H1 (cell line): ENCODE data around the gene TMEM79. TPM values are rescaled to one million over a fixed set of nuclear protein-coding genes. Genes with fewer than 3 reads are reported as not detected.

ENCODE experiments used
- BRCA1 ChIP-seq: IDR thresholded peaks from 2 replicates; pipeline ENCODE4 v1.6.1; 2012; ENCODE audit warnings: low read depth, low read length, improper control_type of control experiment
- CBX5 ChIP-seq: fragments of 300-800, 300-1000 bp; sonication (generic); IDR thresholded peaks from 2 replicates; pipeline ENCODE4 v1.7.1; 2016; ENCODE audit warnings: antibody characterized with exemption, low read length, low read depth
- EZH2 ChIP-seq: fragments of 200-600 bp; sonication (generic); IDR thresholded peaks from 2 replicates; pipeline ENCODE4 v1.7.1; 2012; ENCODE audit warnings: low read depth, mild to moderate bottlenecking, moderate library complexity, low read length, inconsistent platforms; ENCODE audit not compliant: severe bottlenecking
- RFX5 ChIP-seq: IDR thresholded peaks from 2 replicates; pipeline ENCODE4 v1.6.1; 2011; ENCODE audit warnings: low read depth, low read length, improper control_type of control experiment, borderline replicate concordance
- SUZ12 ChIP-seq: fragments of 200-600 bp; sonication (generic); IDR thresholded peaks from 2 replicates; pipeline ENCODE4 v1.6.1; 2012; ENCODE audit warnings: mild to moderate bottlenecking, inconsistent platforms, low read length, moderate library complexity, mixed read lengths
- TEAD4 ChIP-seq: IDR thresholded peaks from 2 replicates; pipeline ENCODE4 v1.6.1; 2012; ENCODE audit warnings: low read depth, low read length, inconsistent platforms, mixed read lengths
- polyA plus RNA-seq, 7 experiments: library from polyadenylated mRNA; depleted of rRNA in 3 of 7; stranded (reverse) in 5 of 7; unstranded in 2 of 7; fragments of >200 nt in 5 of 7; fragments of 200-250 nt in 2 of 7; gene quantifications; 1 replicate in 5 of 7; 2 replicates in 1 of 7; 4 replicates in 1 of 7; pipeline versions ENCODE4 v1.2.1 to v1.2.3, GENCODE V29; 2011 to 2013; ENCODE audit warnings: missing spikeins in 2 of 7, mixed read lengths in 2 of 7
- total RNA-seq: library from RNA; stranded (reverse); fragmentation: NEBNext Ultra II Directional; extraction: Animal tissue kit (Norgen Biotek cat#: 25700); gene quantifications from 2 replicates; pipeline ENCODE4 v1.2.1, GENCODE V29; 2021
- TF ChIP-seq, protein P1 (sequence below): fragments of 300-600 bp; sonication (generic); IDR thresholded peaks from 2 replicates; pipeline ENCODE4 v1.7.1; 2012; ENCODE audit warnings: low read length, moderate library complexity, mild to moderate bottlenecking, inconsistent platforms; ENCODE audit not compliant: insufficient replicate concordance
- TF ChIP-seq, protein P2 (sequence below): IDR thresholded peaks from 2 replicates; pipeline ENCODE4 v1.6.1; 2012; ENCODE audit warnings: low read length, inconsistent platforms

Gene TMEM79
- total and polyA plus RNA-seq, 2 of the 8 experiments (the other 6 are each of a cell fraction or from before 2014, with no cell fraction given): 2.1 to 2.3 TPM

DNA sequence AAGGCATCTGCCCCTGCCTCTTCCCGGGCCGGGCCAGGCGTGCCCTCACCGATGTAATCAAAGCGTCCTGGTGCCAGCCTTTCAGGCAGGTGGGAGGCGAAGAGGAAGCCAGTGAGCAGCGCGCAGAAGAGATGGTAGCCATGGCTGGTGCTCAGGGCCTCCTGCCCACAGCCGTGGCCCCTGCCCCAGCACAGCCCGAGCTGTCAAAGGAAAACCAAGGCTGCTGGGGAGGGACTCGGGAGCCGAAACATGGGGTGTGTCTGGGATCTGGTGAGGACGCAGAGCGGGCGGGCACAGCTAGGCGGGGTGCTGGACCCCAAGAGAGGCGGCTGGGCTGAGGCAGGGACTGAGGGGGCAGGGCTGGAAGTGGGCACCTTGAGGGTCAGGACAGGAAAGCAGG, 39.4 kb upstream of the TMEM79 start (continued):
- TF ChIP-seq, protein P1, sequence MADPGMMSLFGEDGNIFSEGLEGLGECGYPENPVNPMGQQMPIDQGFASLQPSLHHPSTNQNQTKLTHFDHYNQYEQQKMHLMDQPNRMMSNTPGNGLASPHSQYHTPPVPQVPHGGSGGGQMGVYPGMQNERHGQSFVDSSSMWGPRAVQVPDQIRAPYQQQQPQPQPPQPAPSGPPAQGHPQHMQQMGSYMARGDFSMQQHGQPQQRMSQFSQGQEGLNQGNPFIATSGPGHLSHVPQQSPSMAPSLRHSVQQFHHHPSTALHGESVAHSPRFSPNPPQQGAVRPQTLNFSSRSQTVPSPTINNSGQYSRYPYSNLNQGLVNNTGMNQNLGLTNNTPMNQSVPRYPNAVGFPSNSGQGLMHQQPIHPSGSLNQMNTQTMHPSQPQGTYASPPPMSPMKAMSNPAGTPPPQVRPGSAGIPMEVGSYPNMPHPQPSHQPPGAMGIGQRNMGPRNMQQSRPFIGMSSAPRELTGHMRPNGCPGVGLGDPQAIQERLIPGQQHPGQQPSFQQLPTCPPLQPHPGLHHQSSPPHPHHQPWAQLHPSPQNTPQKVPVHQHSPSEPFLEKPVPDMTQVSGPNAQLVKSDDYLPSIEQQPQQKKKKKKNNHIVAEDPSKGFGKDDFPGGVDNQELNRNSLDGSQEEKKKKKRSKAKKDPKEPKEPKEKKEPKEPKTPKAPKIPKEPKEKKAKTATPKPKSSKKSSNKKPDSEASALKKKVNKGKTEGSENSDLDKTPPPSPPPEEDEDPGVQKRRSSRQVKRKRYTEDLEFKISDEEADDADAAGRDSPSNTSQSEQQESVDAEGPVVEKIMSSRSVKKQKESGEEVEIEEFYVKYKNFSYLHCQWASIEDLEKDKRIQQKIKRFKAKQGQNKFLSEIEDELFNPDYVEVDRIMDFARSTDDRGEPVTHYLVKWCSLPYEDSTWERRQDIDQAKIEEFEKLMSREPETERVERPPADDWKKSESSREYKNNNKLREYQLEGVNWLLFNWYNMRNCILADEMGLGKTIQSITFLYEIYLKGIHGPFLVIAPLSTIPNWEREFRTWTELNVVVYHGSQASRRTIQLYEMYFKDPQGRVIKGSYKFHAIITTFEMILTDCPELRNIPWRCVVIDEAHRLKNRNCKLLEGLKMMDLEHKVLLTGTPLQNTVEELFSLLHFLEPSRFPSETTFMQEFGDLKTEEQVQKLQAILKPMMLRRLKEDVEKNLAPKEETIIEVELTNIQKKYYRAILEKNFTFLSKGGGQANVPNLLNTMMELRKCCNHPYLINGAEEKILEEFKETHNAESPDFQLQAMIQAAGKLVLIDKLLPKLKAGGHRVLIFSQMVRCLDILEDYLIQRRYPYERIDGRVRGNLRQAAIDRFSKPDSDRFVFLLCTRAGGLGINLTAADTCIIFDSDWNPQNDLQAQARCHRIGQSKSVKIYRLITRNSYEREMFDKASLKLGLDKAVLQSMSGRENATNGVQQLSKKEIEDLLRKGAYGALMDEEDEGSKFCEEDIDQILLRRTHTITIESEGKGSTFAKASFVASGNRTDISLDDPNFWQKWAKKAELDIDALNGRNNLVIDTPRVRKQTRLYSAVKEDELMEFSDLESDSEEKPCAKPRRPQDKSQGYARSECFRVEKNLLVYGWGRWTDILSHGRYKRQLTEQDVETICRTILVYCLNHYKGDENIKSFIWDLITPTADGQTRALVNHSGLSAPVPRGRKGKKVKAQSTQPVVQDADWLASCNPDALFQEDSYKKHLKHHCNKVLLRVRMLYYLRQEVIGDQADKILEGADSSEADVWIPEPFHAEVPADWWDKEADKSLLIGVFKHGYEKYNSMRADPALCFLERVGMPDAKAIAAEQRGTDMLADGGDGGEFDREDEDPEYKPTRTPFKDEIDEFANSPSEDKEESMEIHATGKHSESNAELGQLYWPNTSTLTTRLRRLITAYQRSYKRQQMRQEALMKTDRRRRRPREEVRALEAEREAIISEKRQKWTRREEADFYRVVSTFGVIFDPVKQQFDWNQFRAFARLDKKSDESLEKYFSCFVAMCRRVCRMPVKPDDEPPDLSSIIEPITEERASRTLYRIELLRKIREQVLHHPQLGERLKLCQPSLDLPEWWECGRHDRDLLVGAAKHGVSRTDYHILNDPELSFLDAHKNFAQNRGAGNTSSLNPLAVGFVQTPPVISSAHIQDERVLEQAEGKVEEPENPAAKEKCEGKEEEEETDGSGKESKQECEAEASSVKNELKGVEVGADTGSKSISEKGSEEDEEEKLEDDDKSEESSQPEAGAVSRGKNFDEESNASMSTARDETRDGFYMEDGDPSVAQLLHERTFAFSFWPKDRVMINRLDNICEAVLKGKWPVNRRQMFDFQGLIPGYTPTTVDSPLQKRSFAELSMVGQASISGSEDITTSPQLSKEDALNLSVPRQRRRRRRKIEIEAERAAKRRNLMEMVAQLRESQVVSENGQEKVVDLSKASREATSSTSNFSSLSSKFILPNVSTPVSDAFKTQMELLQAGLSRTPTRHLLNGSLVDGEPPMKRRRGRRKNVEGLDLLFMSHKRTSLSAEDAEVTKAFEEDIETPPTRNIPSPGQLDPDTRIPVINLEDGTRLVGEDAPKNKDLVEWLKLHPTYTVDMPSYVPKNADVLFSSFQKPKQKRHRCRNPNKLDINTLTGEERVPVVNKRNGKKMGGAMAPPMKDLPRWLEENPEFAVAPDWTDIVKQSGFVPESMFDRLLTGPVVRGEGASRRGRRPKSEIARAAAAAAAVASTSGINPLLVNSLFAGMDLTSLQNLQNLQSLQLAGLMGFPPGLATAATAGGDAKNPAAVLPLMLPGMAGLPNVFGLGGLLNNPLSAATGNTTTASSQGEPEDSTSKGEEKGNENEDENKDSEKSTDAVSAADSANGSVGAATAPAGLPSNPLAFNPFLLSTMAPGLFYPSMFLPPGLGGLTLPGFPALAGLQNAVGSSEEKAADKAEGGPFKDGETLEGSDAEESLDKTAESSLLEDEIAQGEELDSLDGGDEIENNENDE: no peak
- no peak for TF ChIP-seq CBX5
- TF ChIP-seq EZH2: no peak
- TF ChIP-seq, protein P2, sequence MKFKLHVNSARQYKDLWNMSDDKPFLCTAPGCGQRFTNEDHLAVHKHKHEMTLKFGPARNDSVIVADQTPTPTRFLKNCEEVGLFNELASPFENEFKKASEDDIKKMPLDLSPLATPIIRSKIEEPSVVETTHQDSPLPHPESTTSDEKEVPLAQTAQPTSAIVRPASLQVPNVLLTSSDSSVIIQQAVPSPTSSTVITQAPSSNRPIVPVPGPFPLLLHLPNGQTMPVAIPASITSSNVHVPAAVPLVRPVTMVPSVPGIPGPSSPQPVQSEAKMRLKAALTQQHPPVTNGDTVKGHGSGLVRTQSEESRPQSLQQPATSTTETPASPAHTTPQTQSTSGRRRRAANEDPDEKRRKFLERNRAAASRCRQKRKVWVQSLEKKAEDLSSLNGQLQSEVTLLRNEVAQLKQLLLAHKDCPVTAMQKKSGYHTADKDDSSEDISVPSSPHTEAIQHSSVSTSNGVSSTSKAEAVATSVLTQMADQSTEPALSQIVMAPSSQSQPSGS: no peak
- no peak for TF ChIP-seq SUZ12
- no peak for TF ChIP-seq RFX5
- no peak for TF ChIP-seq TEAD4
- TF ChIP-seq BRCA1: no peak
